K562 treated with DMSO at 1 percent for 4 hours (cell line): ENCODE results near the gene CTSC. TPM values are rescaled to one million over a fixed set of nuclear protein-coding genes. Genes with fewer than 3 reads are reported as not detected.

Source experiments
- total RNA-seq: library from RNA; unstranded; fragments of 300-600 nt; gene quantifications from 2 replicates; pipeline ENCODE4 v1.2.3, GENCODE V29; 2022; ENCODE audit not compliant: insufficient read depth

The CTSC gene
- 101 and 110 TPM in 2 replicates for total RNA-seq

GRCh38 chr11:88337181-88337986, at the start of gene CTSC:
Gene CTSC (minus strand): TSS chr11:88337736. CDS start chr11:88337672, 64 bp downstream.

Other genes with a start within 250 kb of the CTSC start
- gene RAB38, start 162.3 kb downstream of the CTSC start, total RNA-seq: 0.63 and 1.7 TPM in 2 replicates